Neuronal stem cell (in vitro differentiated cells): ENCODE results near the gene PHC2.

Experiments
- DNase-seq: peaks from one replicate; pipeline ENCODE4 v3.0.0-alpha.2; 2013; ENCODE audit warnings: low spot score
- H2AFZ ChIP-seq: one replicate; pipeline ENCODE4 v1.6.1; 2013; ENCODE audit warnings: mild to moderate bottlenecking, low read length, inconsistent platforms
- H2AK5ac ChIP-seq: 2 replicates; pipeline ENCODE4 v1.6.1; 2013; ENCODE audit warnings: low read depth, mild to moderate bottlenecking, inconsistent platforms, low read length, moderate library complexity, mixed read lengths
- H2BK120ac ChIP-seq: 2 replicates; pipeline ENCODE4 v1.6.1; 2013; ENCODE audit warnings: low read depth, mild to moderate bottlenecking, inconsistent platforms, low read length, moderate library complexity, mixed read lengths
- H2BK12ac ChIP-seq: one replicate; pipeline ENCODE4 v1.6.1; 2013; ENCODE audit warnings: low read length, inconsistent platforms
- H2BK15ac ChIP-seq: 2 replicates; pipeline ENCODE4 v1.6.1; 2013; ENCODE audit warnings: mild to moderate bottlenecking, low read length, inconsistent platforms, mixed read lengths
- H2BK5ac ChIP-seq: one replicate; pipeline ENCODE4 v1.6.1; 2013; ENCODE audit warnings: inconsistent platforms, mild to moderate bottlenecking, low read length, moderate library complexity
- H3K14ac ChIP-seq: one replicate; pipeline ENCODE4 v1.6.1; 2013; ENCODE audit warnings: low read length, inconsistent platforms
- H3K18ac ChIP-seq: 2 replicates; pipeline ENCODE4 v1.6.1; 2013; ENCODE audit warnings: low read length, inconsistent platforms
- H3K23ac ChIP-seq: 2 replicates; pipeline ENCODE4 v1.6.1; 2013; ENCODE audit warnings: low read depth, mild to moderate bottlenecking, mixed read lengths, low read length, inconsistent platforms; ENCODE audit not compliant: poor library complexity
- H3K27ac ChIP-seq: replicated peaks from 3 replicates; pipeline ENCODE4 v1.5.1; 2013; ENCODE audit warnings: low read length, inconsistent platforms
- H3K27me3 ChIP-seq, 3 experiments: 2 replicates each; pipeline ENCODE4 v1.6.1; 2013; ENCODE audit warnings: low read length in 3 of 3, mild to moderate bottlenecking in 2 of 3, inconsistent platforms in 1 of 3, low read depth in 1 of 3, mixed read lengths in 1 of 3, moderate library complexity in 1 of 3; ENCODE audit not compliant: control insufficient read depth in 3 of 3, insufficient read depth in 3 of 3
- H3K36me3 ChIP-seq, 2 donors: replicated peaks in 1 of 2; 2 replicates each; pipeline ENCODE4 v1.6.1; 2013; ENCODE audit warnings: low read length in 2 of 2; ENCODE audit not compliant: control insufficient read depth in 2 of 2, insufficient read depth in 2 of 2
- H3K4ac ChIP-seq: 2 replicates; pipeline ENCODE4 v1.6.1; 2013; ENCODE audit warnings: inconsistent platforms, mild to moderate bottlenecking, low read length, moderate library complexity
- H3K4me1 ChIP-seq, 2 donors: 1 replicate in 1 of 2; 2 replicates in 1 of 2; pipeline ENCODE4 v1.6.1; 2013; ENCODE audit warnings: low read length in 2 of 2, low read depth in 1 of 2; ENCODE audit not compliant: control insufficient read depth in 2 of 2, insufficient read depth in 1 of 2
- H3K4me2 ChIP-seq: one replicate; pipeline ENCODE4 v1.6.1; 2013; ENCODE audit warnings: mild to moderate bottlenecking, low read length, inconsistent platforms; ENCODE audit not compliant: insufficient read depth, poor library complexity, severe bottlenecking
- H3K4me3 ChIP-seq, 2 donors: 2 replicates each; pipeline ENCODE4 v1.5.1; 2013; ENCODE audit warnings: low read length in 2 of 2, mild to moderate bottlenecking in 2 of 2, inconsistent platforms in 1 of 2, moderate library complexity in 1 of 2
- H3K79me1 ChIP-seq: one replicate; pipeline ENCODE4 v1.6.1; 2013; ENCODE audit warnings: low read depth, mild to moderate bottlenecking, inconsistent platforms, low read length, moderate library complexity
- H3K9ac ChIP-seq: one replicate; pipeline ENCODE4 v1.6.1; 2013; ENCODE audit warnings: mild to moderate bottlenecking, low read depth, low read length, inconsistent platforms; ENCODE audit not compliant: poor library complexity
- H3K9me3 ChIP-seq, 2 donors: replicated peaks in 1 of 2; 2 replicates each; pipeline versions ENCODE3 to v1.6.1; 2013; ENCODE audit warnings: low read length in 2 of 2, mild to moderate bottlenecking in 2 of 2, inconsistent platforms in 1 of 2, low read depth in 1 of 2, mixed read lengths in 1 of 2, moderate library complexity in 1 of 2; ENCODE audit not compliant: control insufficient read depth in 2 of 2, insufficient read depth in 1 of 2
- H4K8ac ChIP-seq: one replicate; pipeline ENCODE4 v1.6.1; 2013; ENCODE audit warnings: low read depth, mild to moderate bottlenecking, inconsistent platforms, low read length, moderate library complexity
- H4K91ac ChIP-seq: one replicate; pipeline ENCODE4 v1.6.1; 2013; ENCODE audit warnings: low read length, low read depth, mild to moderate bottlenecking, inconsistent platforms; ENCODE audit not compliant: poor library complexity
- WGBS, 2 donors: extraction: QIAGEN DNeasy Blood & Tissue Kit; methylation state at CpG; one replicate each; pipeline ENCODE4 v1.1.7; 2013; ENCODE audit warnings: missing lambda C conversion rate in 2 of 2, mixed read lengths in 1 of 2; ENCODE audit not compliant: insufficient read length in 2 of 2, insufficient replicate concordance in 1 of 2; ENCODE audit errors: extremely low coverage in 2 of 2; 5-methylcytosine and 5-hydroxymethylcytosine counted together

PHC2 gene

GRCh38 chr1:33443080-33443704, 12.3 kb upstream of the PHC2 start:
- no peak overlapping the region for H4K8ac ChIP-seq
- no peak overlapping the region for H3K23ac ChIP-seq
- H3K14ac ChIP-seq, result no peak overlapping the region
- no peak overlapping the region for H3K4me2 ChIP-seq
- H3K4me3 ChIP-seq, result no peak overlapping the region
- peaks cover 0 to 8% of the 10 kb centered on the region in 2 donors for H3K4me1 ChIP-seq
- H3K36me3 ChIP-seq, result no peaks in the 10 kb centered on the region
- no peak overlapping the region for H2BK15ac ChIP-seq
- no peak for DNase-seq
- no peak overlapping the region for H2BK12ac ChIP-seq
- no peaks in the 10 kb centered on the region for H3K79me1 ChIP-seq
- no peak overlapping the region for H3K27ac ChIP-seq
- no peak overlapping the region for H3K9ac ChIP-seq
- peak overlapping the region; percentile 82 for H2AFZ ChIP-seq
- no peaks in the 10 kb centered on the region for H3K27me3 ChIP-seq
- H2BK120ac ChIP-seq, result no peak overlapping the region
- WGBS, 2 donors, result no CpG with 5 or more reads among the region's 4 CpGs
- H3K4ac ChIP-seq, result no peak overlapping the region
- H4K91ac ChIP-seq, result no peak overlapping the region
- H3K18ac ChIP-seq, result no peak overlapping the region
- H2BK5ac ChIP-seq, result no peak overlapping the region
- H2AK5ac ChIP-seq, result no peak overlapping the region
- peaks cover 0 to 7% of the 10 kb centered on the region in 2 donors for H3K9me3 ChIP-seq

- Histone ChIP-seq H3K4ac (no peak overlapping the region), H3K36me3 (no peaks in the 10 kb centered on the region), H4K8ac (no peak overlapping the region), H3K9me3 (peaks cover 0 to 7% of the 10 kb centered on the region in 2 donors), H2BK120ac (no peak overlapping the region), H3K23ac (no peak overlapping the region), H3K4me1 (peaks cover 0 to 8% of the 10 kb centered on the region in 2 donors), H2AK5ac (no peak overlapping the region), H2AFZ (no peak overlapping the region), H2BK15ac (no peak overlapping the region), H3K4me2 (no peak overlapping the region), H2BK12ac (no peak overlapping the region), H3K14ac (no peak overlapping the region), H3K9ac (no peak overlapping the region), H2BK5ac (no peak overlapping the region), H3K79me1 (no peaks in the 10 kb centered on the region), H3K4me3 (no peak overlapping the region), H3K27ac (no peak overlapping the region), H3K18ac (no peak overlapping the region), H4K91ac (no peak overlapping the region), H3K27me3 (no peaks in the 10 kb centered on the region)
- no CpG with 5 or more reads among the region's 1 CpG for WGBS, 2 donors
- DNase-seq, result no peak
Measured at GRCh38 chr1:33442141-33442540, 11.2 kb upstream of the PHC2 start.

- H3K4me2 ChIP-seq, result no peak overlapping the region
Measured at GRCh38 chr1:33441088-33441745, 10.3 kb upstream of the PHC2 start.

GRCh38 chr1:33439662-33440061, 8.8 kb upstream of the PHC2 start:
- Histone ChIP-seq H3K27me3 (no peaks in the 10 kb centered on the region), H3K18ac (no peak overlapping the region), H2BK5ac (no peak overlapping the region), H3K27ac (no peak overlapping the region), H3K4me1 (peaks cover 2 to 24% of the 10 kb centered on the region in 2 donors), H3K23ac (no peak overlapping the region), H3K79me1 (no peaks in the 10 kb centered on the region), H3K36me3 (no peaks in the 10 kb centered on the region), H3K9ac (no peak overlapping the region), H3K9me3 (no peaks in the 10 kb centered on the region), H2BK120ac (no peak overlapping the region), H3K4ac (no peak overlapping the region), H4K8ac (no peak overlapping the region), H4K91ac (no peak overlapping the region), H3K4me2 (no peak overlapping the region), H2AK5ac (no peak overlapping the region), H3K14ac (no peak overlapping the region), H2BK15ac (no peak overlapping the region), H2AFZ (no peak overlapping the region), H3K4me3 (no peak overlapping the region), H2BK12ac (no peak overlapping the region)
- no CpG with 5 or more reads among the region's 1 CpG for WGBS, 2 donors
- no peak for DNase-seq

More at GRCh38 chr1:33441088-33441745, 10.3 kb upstream of the PHC2 start:
- WGBS, 2 donors, result 100% methylated on average over 2 of the region's 6 CpGs
- no peaks in the 10 kb centered on the region for H3K79me1 ChIP-seq
- no peaks in the 10 kb centered on the region for H3K36me3 ChIP-seq
- H2BK5ac ChIP-seq, result no peak overlapping the region
- no peak overlapping the region for H2AFZ ChIP-seq
- no peak overlapping the region for H2BK15ac ChIP-seq
- H3K23ac ChIP-seq, result no peak overlapping the region
- no peak overlapping the region for H2AK5ac ChIP-seq
- no peak overlapping the region for H3K9ac ChIP-seq
- no peak overlapping the region for H2BK12ac ChIP-seq
- no peak overlapping the region for H3K4me3 ChIP-seq
- peaks cover 0 to 7% of the 10 kb centered on the region in 2 donors for H3K9me3 ChIP-seq
- no peak overlapping the region for H4K91ac ChIP-seq
- H3K18ac ChIP-seq, result no peak overlapping the region
- no peak overlapping the region for H3K14ac ChIP-seq
- no peak overlapping the region for H3K27ac ChIP-seq
- H3K4me1 ChIP-seq, result peaks cover 0 to 17% of the 10 kb centered on the region in 2 donors
- H3K27me3 ChIP-seq, result no peaks in the 10 kb centered on the region
- no peak overlapping the region for H3K4ac ChIP-seq
- peak overlapping the region; percentile 19 for H4K8ac ChIP-seq
- no peak overlapping the region for H2BK120ac ChIP-seq
- no peak for DNase-seq
